GM12891 (cell line): Measurements from ENCODE around the gene TSHZ1.

Experiments used
- POLR2A ChIP-seq: IDR thresholded peaks from 2 replicates; pipeline ENCODE4 v1.6.1; 2011; ENCODE audit warnings: low read depth, low read length, control low read depth
- POLR2AphosphoS5 ChIP-seq: IDR thresholded peaks from 2 replicates; pipeline ENCODE4 v1.6.1; 2011; ENCODE audit warnings: low read depth, low read length, control low read depth

GRCh38 chr18:75208836-75209128 lies 1.8 kb upstream of the TSHZ1 start:
- TF ChIP-seq POLR2AphosphoS5, result peak; percentile 71
- peak; percentile 50 for TF ChIP-seq POLR2A
